GM23248 (cell line): ENCODE measurements around the gene OPCML. TPM values are rescaled to one million over a fixed set of nuclear protein-coding genes. Genes with fewer than 3 reads are reported as not detected.

ENCODE experiments used
- DNase-seq: peaks from one replicate; pipeline ENCODE4 v3.0.0-alpha.2; 2015
- H2AFZ ChIP-seq: fragments of 200-600 bp; sonication (generic); 2 replicates; pipeline ENCODE4 v1.6.1; 2016; ENCODE audit warnings: antibody characterized with exemption
- H3F3A ChIP-seq: fragments of 200-600 bp; sonication (generic); 2 replicates; pipeline ENCODE4 v1.6.1; 2016; ENCODE audit warnings: mild to moderate bottlenecking, antibody characterized with exemption, mixed run types; ENCODE audit not compliant: insufficient read depth
- H3K27ac ChIP-seq: fragments of 200-600 bp; sonication (generic); 2 replicates; pipeline ENCODE4 v1.5.1; 2016; ENCODE audit warnings: mild to moderate bottlenecking
- H3K27me3 ChIP-seq: fragments of 200-600 bp; sonication (generic); replicated peaks from 2 replicates; pipeline ENCODE4 v1.6.1; 2016; ENCODE audit warnings: mild to moderate bottlenecking; ENCODE audit not compliant: insufficient read depth
- H3K36me3 ChIP-seq: fragments of 200-600 bp; sonication (generic); 2 replicates; pipeline ENCODE4 v1.6.1; 2016; ENCODE audit warnings: low read depth, mild to moderate bottlenecking
- H3K4me1 ChIP-seq: fragments of 200-600 bp; sonication (generic); 2 replicates; pipeline ENCODE4 v1.6.1; 2016; ENCODE audit warnings: mild to moderate bottlenecking; ENCODE audit not compliant: insufficient read depth
- H3K4me2 ChIP-seq: fragments of 200-600 bp; sonication (generic); one replicate; pipeline ENCODE4 v1.6.1; 2016; ENCODE audit warnings: mild to moderate bottlenecking; ENCODE audit not compliant: unreplicated experiment
- H3K4me3 ChIP-seq: fragments of 200-600 bp; sonication (generic); 2 replicates; pipeline ENCODE4 v1.5.1; 2016; ENCODE audit warnings: mild to moderate bottlenecking
- H3K79me2 ChIP-seq: fragments of 200-600 bp; sonication (generic); 2 replicates; pipeline ENCODE4 v1.6.1; 2016; ENCODE audit warnings: mild to moderate bottlenecking; ENCODE audit not compliant: insufficient read depth
- H3K9ac ChIP-seq: fragments of 200-600 bp; sonication (generic); 2 replicates; pipeline ENCODE4 v1.6.1; 2016; ENCODE audit warnings: mild to moderate bottlenecking
- H3K9me2 ChIP-seq: fragments of 200-600 bp; sonication (generic); 2 replicates; pipeline ENCODE4 v1.6.1; 2016; ENCODE audit warnings: mixed run types, mild to moderate bottlenecking, moderate library complexity; ENCODE audit not compliant: insufficient read depth
- H3K9me3 ChIP-seq: fragments of 200-600 bp; sonication (generic); one replicate; pipeline ENCODE4 v1.6.1; 2017; ENCODE audit warnings: low read depth
- H4K20me1 ChIP-seq: fragments of 200-600 bp; sonication (generic); 2 replicates; pipeline ENCODE4 v1.6.0; 2016; ENCODE audit not compliant: insufficient read depth
- EZH2 ChIP-seq: fragments of 200-600 bp; sonication (generic); IDR thresholded peaks from 2 replicates; pipeline ENCODE4 v1.6.1; 2018; ENCODE audit warnings: antibody characterized with exemption, mild to moderate bottlenecking; ENCODE audit not compliant: insufficient read depth, poor library complexity, severe bottlenecking
- EZH2phosphoT487 ChIP-seq: fragments of 200-600 bp; sonication (generic); IDR thresholded peaks from 2 replicates; pipeline ENCODE4 v1.6.1; 2018; ENCODE audit warnings: antibody characterized with exemption, moderate library complexity, mild to moderate bottlenecking, low read depth; ENCODE audit not compliant: insufficient read depth
- WGBS, 2 experiments: methylation state at CpG; one replicate each; pipeline ENCODE4 v1.1.6; 2015 to 2017; ENCODE audit warnings: low lambda C conversion rate in 2 of 2, low coverage in 1 of 2; ENCODE audit errors: missing lambda C conversion rate in 2 of 2; 5-methylcytosine and 5-hydroxymethylcytosine counted together
- in situ Hi-C: fragments of 300-500 bp; cut with MboI; formaldehyde crosslinking; loops from 2 replicates; pipeline ENCODE4 v1.15.0; 2020
- polyA plus RNA-seq: library from polyadenylated mRNA; unstranded; fragments of >200 nt; fragmentation: Nextera tagmentation; extraction: Ambion mirVana; gene quantifications from 2 replicates; pipeline ENCODE4 v1.2.1, GENCODE V29; 2016
- total RNA-seq: library from RNA; depleted of rRNA; stranded (reverse); fragments of >200 nt; shearing (Covaris generic); gene quantifications from 2 replicates; pipeline ENCODE4 v1.2.3, GENCODE V29; 2014

OPCML gene
- total and polyA plus RNA-seq, 2 experiments from 2014 or later: 0.69 to 1.6 TPM

DNA sequence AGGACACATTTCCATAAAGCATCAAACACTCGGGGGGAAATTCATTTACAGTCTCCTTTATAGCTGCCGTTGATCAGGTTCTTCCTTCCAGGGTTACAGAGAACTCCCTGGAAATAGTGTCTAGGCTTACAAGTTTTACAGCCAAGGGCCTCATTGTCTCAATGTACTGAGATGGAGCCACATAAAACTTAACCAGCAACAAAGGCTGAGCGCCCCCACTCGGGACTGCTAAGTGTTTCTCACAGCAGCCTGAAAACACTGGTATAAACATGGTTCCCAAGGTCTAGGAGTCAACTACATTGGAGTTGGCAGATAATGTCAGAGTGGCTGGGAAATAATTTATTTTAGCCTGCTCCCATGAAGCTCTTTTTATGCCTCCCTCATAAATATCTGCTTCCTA, 686.2 kb downstream of the OPCML start:
- no peak overlapping the region for H2AFZ ChIP-seq
- no peaks in the 10 kb centered on the region for H4K20me1 ChIP-seq
- peaks cover 6% of the 10 kb centered on the region; the same call in 1 of the 2 replicates for H3K27me3 ChIP-seq
- H3K9ac ChIP-seq: no peak overlapping the region
- in situ Hi-C loops: no loop called here
- no peak for DNase-seq
- H3K9me2 ChIP-seq: no peaks in the 10 kb centered on the region
- H3K4me1 ChIP-seq: peaks cover 22% of the 10 kb centered on the region
- whole genome bisulfite sequencing, 2 experiments: 46 to 53% methylated on average over 4 of the region's 4 CpGs
- peaks cover 16% of the 10 kb centered on the region; the same call in 1 of the 2 replicates for H3F3A ChIP-seq
- H3K4me2 ChIP-seq: no peak overlapping the region
- no peaks in the 10 kb centered on the region for H3K36me3 ChIP-seq
- TF ChIP-seq EZH2phosphoT487 (no peak), EZH2 (no peak)
- H3K9me3 ChIP-seq: no peaks in the 10 kb centered on the region
- no peaks in the 10 kb centered on the region for H3K79me2 ChIP-seq
- H3K27ac ChIP-seq: no peak overlapping the region
- H3K4me3 ChIP-seq: no peak overlapping the region

- no peaks in the 10 kb centered on the region for H3K79me2 ChIP-seq
- peaks cover 22% of the 10 kb centered on the region for H3K4me1 ChIP-seq
- WGBS, 2 experiments: 32 to 34% methylated on average over 5 of the region's 5 CpGs
- H4K20me1 ChIP-seq: no peaks in the 10 kb centered on the region
- DNase-seq: peak; percentile 91
- in situ Hi-C loops: no loop called here
- no peak overlapping the region for H3K27ac ChIP-seq
- no peak overlapping the region for H2AFZ ChIP-seq
- H3K9me3 ChIP-seq: no peaks in the 10 kb centered on the region
- H3K27me3 ChIP-seq: peaks cover 6% of the 10 kb centered on the region; the same call in 1 of the 2 replicates
- peaks cover 16% of the 10 kb centered on the region; the same call in 1 of the 2 replicates for H3F3A ChIP-seq
- H3K9ac ChIP-seq: no peak overlapping the region
- H3K36me3 ChIP-seq: no peaks in the 10 kb centered on the region
- TF ChIP-seq EZH2phosphoT487 (no peak), EZH2 (no peak)
- no peaks in the 10 kb centered on the region for H3K9me2 ChIP-seq
- H3K4me2 ChIP-seq: peak overlapping the region; percentile 32
- H3K4me3 ChIP-seq: no peak overlapping the region
Observed at GRCh38 chr11:132844956-132845696, 687.2 kb downstream of the OPCML start.

DNA sequence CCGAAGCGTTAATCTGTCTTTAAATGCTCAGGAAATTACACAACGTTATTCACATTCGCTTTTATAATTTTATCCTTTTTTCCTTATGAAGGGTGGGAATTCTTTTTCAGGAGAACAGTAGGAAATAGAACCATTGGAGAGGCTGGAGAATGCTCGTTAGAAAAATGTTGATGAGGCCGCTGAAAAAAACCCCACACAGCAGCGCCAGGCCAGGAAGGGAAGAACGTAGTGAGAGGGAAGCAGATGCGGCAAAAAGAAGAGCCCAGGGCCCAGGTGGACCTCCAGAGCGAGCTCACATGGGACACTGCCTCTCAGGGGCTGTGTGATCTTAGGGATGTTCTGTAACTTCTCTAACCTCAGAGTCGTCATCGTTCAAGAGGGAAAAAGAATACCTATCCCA, 691.6 kb downstream of the OPCML start:
- H3K9me2 ChIP-seq: no peaks in the 10 kb centered on the region
- H3K4me1 ChIP-seq: peaks cover 18% of the 10 kb centered on the region
- H3K27me3 ChIP-seq: no peaks in the 10 kb centered on the region
- no peaks in the 10 kb centered on the region for H3K9me3 ChIP-seq
- WGBS, 2 experiments: 61 to 63% methylated on average over 12 of the region's 12 CpGs
- H4K20me1 ChIP-seq: no peaks in the 10 kb centered on the region
- H3K36me3 ChIP-seq: no peaks in the 10 kb centered on the region
- H3K4me2 ChIP-seq: no peak overlapping the region
- TF ChIP-seq EZH2 (no peak), EZH2phosphoT487 (no peak)
- H3K9ac ChIP-seq: no peak overlapping the region
- in situ Hi-C loops: no loop called here
- DNase-seq: no peak
- no peak overlapping the region for H3K4me3 ChIP-seq
- peaks cover 6% of the 10 kb centered on the region; the same call in 1 of the 2 replicates for H3F3A ChIP-seq
- H2AFZ ChIP-seq: no peak overlapping the region
- H3K79me2 ChIP-seq: no peaks in the 10 kb centered on the region
- no peak overlapping the region for H3K27ac ChIP-seq

GRCh38 chr11:132840191-132840590, 692.1 kb downstream of the OPCML start:
- Histone ChIP-seq H3K36me3 (no peaks in the 10 kb centered on the region), H2AFZ (no peak overlapping the region), H3K9me3 (no peaks in the 10 kb centered on the region), H4K20me1 (no peaks in the 10 kb centered on the region), H3K4me2 (no peak overlapping the region), H3K4me1 (peaks cover 13% of the 10 kb centered on the region), H3K9me2 (no peaks in the 10 kb centered on the region), H3K9ac (no peak overlapping the region), H3K27ac (no peak overlapping the region), H3K4me3 (no peak overlapping the region), H3F3A (peaks cover 2% of the 10 kb centered on the region; the same call in 1 of the 2 replicates), H3K27me3 (no peaks in the 10 kb centered on the region), H3K79me2 (no peaks in the 10 kb centered on the region)
- WGBS, 2 experiments: 57 to 58% methylated on average over 5 of the region's 5 CpGs
- TF ChIP-seq EZH2phosphoT487 (no peak), EZH2 (no peak)
- DNase-seq: no peak
- in situ Hi-C loops: no loop called here
